AG08396 (cell line): Measurements from ENCODE around the gene KHNYN.
"Not testable (repeated sequence)": the region's sequence is repeated elsewhere in the genome, so short reads cannot be mapped to it uniquely, and the experiment has no call there.

Experiments used
- DNase-seq: peaks from one replicate; pipeline ENCODE4 v3.0.0; 2012; ENCODE audit warnings: low spot score, mixed read lengths

Gene KHNYN

GRCh38 chr14:24473211-24473610 is 43.5 kb downstream of the KHNYN start:
- DNase-seq: no peak

- no peak for DNase-seq
These were observed 45.5 kb downstream of the KHNYN start for GRCh38 chr14:24475261-24475660.

- DNase-seq: not testable (repeated sequence)
These were observed 50.2 kb downstream of the KHNYN start for GRCh38 chr14:24479999-24480398.

GRCh38 chr14:24481622-24482324 is 52.0 kb downstream of the KHNYN start:
- peak; percentile 77 for DNase-seq

- DNase-seq: peak; percentile 16
These were observed 53.0 kb downstream of the KHNYN start for GRCh38 chr14:24482699-24483303.

GRCh38 chr14:24483604-24484252 is 54.0 kb downstream of the KHNYN start:
- no peak for DNase-seq
